H7 (cell line): ENCODE measurements around the gene GRM5. TPM values are rescaled to one million over a fixed set of nuclear protein-coding genes. Genes with fewer than 3 reads are reported as not detected.

Source experiments
- DNase-seq: peaks from one replicate; pipeline ENCODE4 v3.0.0; 2012
- H3K27me3 ChIP-seq: 2 replicates; pipeline ENCODE4 v1.6.0; 2011; ENCODE audit warnings: mild to moderate bottlenecking, low read length; ENCODE audit not compliant: control insufficient read depth, insufficient read depth
- H3K36me3 ChIP-seq: replicated peaks from 2 replicates; pipeline ENCODE4 v1.5.1; 2011; ENCODE audit warnings: low read length; ENCODE audit not compliant: control insufficient read depth, insufficient read depth
- H3K4me3 ChIP-seq: 2 replicates; pipeline ENCODE4 v1.5.1; 2011; ENCODE audit warnings: low read depth, mild to moderate bottlenecking, control low read depth, low read length, moderate library complexity; ENCODE audit not compliant: insufficient read depth
- total RNA-seq: library from RNA; depleted of rRNA; stranded (reverse); fragments of >200 nt; shearing (Covaris generic); gene quantifications from 2 replicates; pipeline ENCODE4 v1.2.3, GENCODE V29; 2014; rRNA removed

The GRM5 gene
- total RNA-seq, 1 experiment from 2014 or later = not detected

- no peak overlapping the region for H3K4me3 ChIP-seq
- H3K27me3 ChIP-seq = no peaks in the 10 kb centered on the region
- DNase-seq = no peak
- H3K36me3 ChIP-seq = no peaks in the 10 kb centered on the region
These were observed 609.8 kb downstream of the GRM5 start for GRCh38 chr11:88455974-88456373.

GRCh38 chr11:88454881-88455280 lies 610.9 kb downstream of the GRM5 start:
- no peak overlapping the region for H3K4me3 ChIP-seq
- no peak for DNase-seq
- no peaks in the 10 kb centered on the region for H3K27me3 ChIP-seq
- H3K36me3 ChIP-seq = no peaks in the 10 kb centered on the region

Other genes starting within 250 kb of the GRM5 start
- not detected in 2 replicates for gene TYR, start 111.9 kb upstream of the GRM5 start, total RNA-seq